A549 (cell line): ENCODE data around the gene MLKL. TPM values are rescaled to one million over a fixed set of nuclear protein-coding genes. Genes with fewer than 3 reads are reported as not detected.

Experiments
- ATAC-seq, 2 experiments: fragments of 200-7000 bp in 1 of 2; fragments of >200 bp in 1 of 2; cut with Nextera tagmentation in 1 of 2; cut with Tn5 transposase in 1 of 2; 3 replicates each; pipeline versions ENCODE4 v1.8.0 to v1.9.1; 2018 to 2020; ENCODE audit warnings: mild to moderate bottlenecking in 1 of 2, moderate library complexity in 1 of 2
- CTCF ChIA-PET: fragments of 300-600 bp; sonication (Branson Sonifier 250); formaldehyde crosslinking; extraction: SDS; loops from one replicate; lab custom pipeline; 2021; ENCODE audit warnings: antibody characterized with exemption, inconsistent platforms; lab: Yijun Ruan, JAX
- POLR2A ChIA-PET: fragments of 350-600 bp; formaldehyde crosslinking; extraction: SDS; loops from one replicate; lab custom pipeline; 2021; ENCODE audit warnings: antibody characterized with exemption, inconsistent platforms; lab: Yijun Ruan, JAX
- DNase-seq, 2 experiments: peaks; one replicate each; pipeline versions ENCODE4 v3.0.0 to v3.0.0-alpha.2; 2011 to 2016; ENCODE audit warnings: low read depth in 1 of 2, low spot score in 1 of 2
- FAIRE-seq: peaks from 2 replicates; lab custom pipeline; 2011; peaks lifted over from hg19 to GRCh38; lab: Jason Lieb, UNC
- H3K27ac ChIP-seq, 2 experiments: fragments of >200 bp; sonication (Bioruptor Twin); formaldehyde crosslinking; 3 replicates each; pipeline ENCODE4 v1.5.1; 2016 to 2017
- H3K4me1 ChIP-seq: fragments of >200 bp; sonication (Bioruptor Twin); formaldehyde crosslinking; 3 replicates; pipeline ENCODE4 v1.6.1; 2016
- H3K4me2 ChIP-seq: fragments of >200 bp; sonication (Bioruptor Twin); formaldehyde crosslinking; 3 replicates; pipeline ENCODE4 v1.6.1; 2016
- H3K4me3 ChIP-seq: fragments of >200 bp; sonication (Bioruptor Twin); formaldehyde crosslinking; 3 replicates; pipeline ENCODE4 v1.5.1; 2016
- H3K9me3 ChIP-seq: fragments of >200 bp; sonication (Bioruptor Twin); formaldehyde crosslinking; 3 replicates; pipeline ENCODE4 v1.6.1; 2016
- CBX8 ChIP-seq: fragments of 200-600 bp; sonication (generic); IDR thresholded peaks from 2 replicates; pipeline ENCODE4 v1.6.1; 2016
- CTCF ChIP-seq: fragments of >200 bp; sonication (Bioruptor Twin); formaldehyde crosslinking; IDR thresholded peaks from 3 replicates; pipeline ENCODE4 v1.5.1; 2016
- EHF ChIP-seq: fragments of 250-450 bp; sonication (Bioruptor Pico); IDR thresholded peaks from 2 replicates; pipeline ENCODE4 v1.5.0; 2020; ENCODE audit warnings: mild to moderate bottlenecking
- GATA3 ChIP-seq: IDR thresholded peaks from 2 replicates; pipeline ENCODE4 v1.6.1; 2012; ENCODE audit warnings: borderline replicate concordance
- HDAC2 ChIP-seq: fragments of 200-600 bp; sonication (generic); IDR thresholded peaks from 2 replicates; pipeline ENCODE4 v1.6.1; 2016
- HEYL ChIP-seq: fragments of 250-450 bp; sonication (Bioruptor Pico); IDR thresholded peaks from 2 replicates; pipeline ENCODE4 v1.8.0; 2021; ENCODE audit warnings: mild to moderate bottlenecking, moderate library complexity
- HOXB13 ChIP-seq: fragments of 250-450 bp; sonication (Bioruptor Pico); IDR thresholded peaks from 2 replicates; pipeline ENCODE4 v1.5.0; 2020; ENCODE audit warnings: low read depth, mild to moderate bottlenecking, moderate library complexity
- KDM1A ChIP-seq: fragments of 200-600 bp; sonication (generic); IDR thresholded peaks from 2 replicates; pipeline ENCODE4 v1.6.1; 2016; ENCODE audit warnings: low read depth, mild to moderate bottlenecking
- MAFK ChIP-seq: fragments of 450-650 bp; IDR thresholded peaks from 2 replicates; pipeline ENCODE4 v1.6.1; 2014; ENCODE audit not compliant: partially characterized antibody
- MAX ChIP-seq: IDR thresholded peaks from 2 replicates; pipeline ENCODE4 v1.6.1; 2012
- MAZ ChIP-seq: fragments of 150-350 bp; IDR thresholded peaks from 2 replicates; pipeline ENCODE4 v1.6.1; 2014; ENCODE audit warnings: antibody characterized with exemption, low read depth, low read length, borderline replicate concordance
- MYC ChIP-seq: IDR thresholded peaks from 2 replicates; pipeline ENCODE4 v1.6.1; 2012; ENCODE audit warnings: mild to moderate bottlenecking, inconsistent platforms, low read length, improper control_type of control experiment, borderline replicate concordance
- NFE2L2 ChIP-seq: fragments of 150-350 bp; conservative IDR thresholded peaks from 2 replicates; pipeline ENCODE4 v1.6.1; 2014; ENCODE audit warnings: low read length
- NPAS2 ChIP-seq: fragments of 250-450 bp; sonication (Bioruptor Pico); IDR thresholded peaks from 2 replicates; pipeline ENCODE4 v1.8.0; 2022; ENCODE audit warnings: mild to moderate bottlenecking, moderate library complexity, borderline replicate concordance
- PHF8 ChIP-seq: fragments of 200-600 bp; sonication (generic); IDR thresholded peaks from 2 replicates; pipeline ENCODE4 v1.6.1; 2016; ENCODE audit warnings: low read depth, mild to moderate bottlenecking, antibody characterized with exemption, moderate library complexity, borderline replicate concordance
- POLR2A ChIP-seq: IDR thresholded peaks from 2 replicates; pipeline ENCODE4 v1.6.1; 2012; ENCODE audit warnings: mild to moderate bottlenecking, low read length
- RARB ChIP-seq: fragments of 250-450 bp; sonication (Bioruptor Pico); IDR thresholded peaks from 2 replicates; pipeline ENCODE4 v1.8.0; 2021; ENCODE audit warnings: mild to moderate bottlenecking, moderate library complexity
- RNF2 ChIP-seq: fragments of 200-600 bp; sonication (generic); IDR thresholded peaks from 2 replicates; pipeline ENCODE4 v1.6.1; 2016; ENCODE audit warnings: low read depth, mild to moderate bottlenecking, antibody characterized with exemption, moderate library complexity, borderline replicate concordance
- TFCP2L1 ChIP-seq: fragments of 250-450 bp; sonication (Bioruptor Pico); IDR thresholded peaks from 2 replicates; pipeline ENCODE4 v1.5.0; 2021; ENCODE audit warnings: mild to moderate bottlenecking
- WGBS: methylation state at CpG from one replicate; pipeline ENCODE4 v1.1.6; 2017; ENCODE audit errors: missing lambda C conversion rate; 5-methylcytosine and 5-hydroxymethylcytosine counted together
- polyA plus RNA-seq, 4 experiments: library from polyadenylated mRNA; depleted of rRNA in 3 of 4; stranded (reverse); fragments of >200 nt; fragmentation: RNase III in 1 of 4; extraction: RNeasy Plus Mini Kit Qiagen cat#74134 plus additional on column Dnase treatment in 1 of 4; gene quantifications; 2 replicates in 3 of 4; 3 replicates in 1 of 4; pipeline ENCODE4 v1.2.3, GENCODE V29; 2011 to 2017
- TF ChIP-seq, protein P1 (sequence below): fragments of >200 bp; sonication (Bioruptor Twin); formaldehyde crosslinking; IDR thresholded peaks from 2 replicates; pipeline ENCODE4 v1.6.1; 2016
- TF ChIP-seq, protein P2 (sequence below): fragments of 200-600 bp; sonication (generic); IDR thresholded peaks from 2 replicates; pipeline ENCODE4 v1.6.1; 2016; ENCODE audit warnings: antibody characterized with exemption, mild to moderate bottlenecking, moderate library complexity

The MLKL gene
- polyA plus RNA-seq, 2 of the 4 experiments (the other 2 are of a cell fraction): 12.6 to 17.9 TPM

DNA sequence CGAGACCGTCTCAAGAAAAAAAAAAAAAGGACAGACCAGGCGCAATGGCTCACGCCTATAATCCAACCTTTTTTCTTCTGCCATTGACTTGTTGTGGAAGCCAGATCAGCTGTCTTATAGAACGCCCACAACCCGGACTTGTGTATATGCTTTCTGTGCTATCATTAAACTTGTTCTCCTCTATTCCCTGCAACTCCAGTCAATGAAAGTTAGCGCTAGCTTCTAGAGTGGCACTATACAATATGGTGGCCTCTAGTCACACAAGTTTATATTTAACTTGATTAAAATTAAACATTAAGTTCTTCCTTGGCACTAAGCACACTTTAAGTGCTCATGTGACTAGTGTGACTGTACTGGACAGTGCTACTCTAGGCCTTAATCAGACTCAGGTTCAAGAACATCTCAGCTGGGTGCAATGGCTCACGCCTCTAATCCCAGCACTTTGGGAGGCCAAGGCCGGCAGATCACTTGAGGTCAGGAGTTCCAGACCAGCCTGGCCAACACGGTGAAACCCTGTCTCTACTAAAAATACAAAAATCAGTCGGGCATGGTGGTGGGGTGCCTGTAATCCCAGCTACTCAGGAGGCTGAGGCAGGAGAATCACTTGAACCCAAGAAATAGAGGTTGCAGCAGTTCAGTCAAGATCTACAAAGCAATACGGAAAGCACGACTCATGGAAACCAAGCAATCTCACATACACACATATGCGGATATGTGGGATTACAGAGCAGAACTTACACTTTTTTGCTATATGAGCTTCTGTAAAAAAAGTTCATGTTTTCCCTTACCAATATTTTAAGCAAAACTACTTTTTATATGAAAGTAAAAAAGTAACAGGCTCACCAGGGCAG lies 74.9 kb downstream of the MLKL start:
- no peak for ATAC-seq
- ChIA-PET CTCF (interaction anchor here (0.6 to 4.7 kb wide), 10 partner anchors 8 to 316 kb away, joined by 3 to 31 read pairs (median 4); no protein-coding TSS in a partner anchor), POLR2A (interaction anchor here (1.1 kb wide), 1 partner anchor 19 kb away, joined by 4 read pairs; the partner anchor contains the start of gene GLG1)
- no peaks in the 10 kb centered on the region for H3K4me1 ChIP-seq
- no peaks in the 10 kb centered on the region for H3K9me3 ChIP-seq
- H3K4me3 ChIP-seq: no peak overlapping the region
- no peak overlapping the region for H3K27ac ChIP-seq
- WGBS: 88% methylated on average over 14 of the region's 14 CpGs
- no peak for DNase-seq
- FAIRE-seq: no peak
- TF ChIP-seq MAFK (no peak), HEYL (no peak), KDM1A (no peak), NPAS2 (CRISPR knock-in tag) (no peak), GATA3 (no peak), RNF2 (no peak), HDAC2 (no peak), MYC (no peak), CTCF (no peak), MAZ (no peak), POLR2A (no peak), CBX8 (no peak), EHF (CRISPR knock-in tag) (no peak)
- TF ChIP-seq, protein P1, sequence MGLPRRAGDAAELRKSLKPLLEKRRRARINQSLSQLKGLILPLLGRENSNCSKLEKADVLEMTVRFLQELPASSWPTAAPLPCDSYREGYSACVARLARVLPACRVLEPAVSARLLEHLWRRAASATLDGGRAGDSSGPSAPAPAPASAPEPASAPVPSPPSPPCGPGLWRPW: no peak
- TF ChIP-seq, protein P2, sequence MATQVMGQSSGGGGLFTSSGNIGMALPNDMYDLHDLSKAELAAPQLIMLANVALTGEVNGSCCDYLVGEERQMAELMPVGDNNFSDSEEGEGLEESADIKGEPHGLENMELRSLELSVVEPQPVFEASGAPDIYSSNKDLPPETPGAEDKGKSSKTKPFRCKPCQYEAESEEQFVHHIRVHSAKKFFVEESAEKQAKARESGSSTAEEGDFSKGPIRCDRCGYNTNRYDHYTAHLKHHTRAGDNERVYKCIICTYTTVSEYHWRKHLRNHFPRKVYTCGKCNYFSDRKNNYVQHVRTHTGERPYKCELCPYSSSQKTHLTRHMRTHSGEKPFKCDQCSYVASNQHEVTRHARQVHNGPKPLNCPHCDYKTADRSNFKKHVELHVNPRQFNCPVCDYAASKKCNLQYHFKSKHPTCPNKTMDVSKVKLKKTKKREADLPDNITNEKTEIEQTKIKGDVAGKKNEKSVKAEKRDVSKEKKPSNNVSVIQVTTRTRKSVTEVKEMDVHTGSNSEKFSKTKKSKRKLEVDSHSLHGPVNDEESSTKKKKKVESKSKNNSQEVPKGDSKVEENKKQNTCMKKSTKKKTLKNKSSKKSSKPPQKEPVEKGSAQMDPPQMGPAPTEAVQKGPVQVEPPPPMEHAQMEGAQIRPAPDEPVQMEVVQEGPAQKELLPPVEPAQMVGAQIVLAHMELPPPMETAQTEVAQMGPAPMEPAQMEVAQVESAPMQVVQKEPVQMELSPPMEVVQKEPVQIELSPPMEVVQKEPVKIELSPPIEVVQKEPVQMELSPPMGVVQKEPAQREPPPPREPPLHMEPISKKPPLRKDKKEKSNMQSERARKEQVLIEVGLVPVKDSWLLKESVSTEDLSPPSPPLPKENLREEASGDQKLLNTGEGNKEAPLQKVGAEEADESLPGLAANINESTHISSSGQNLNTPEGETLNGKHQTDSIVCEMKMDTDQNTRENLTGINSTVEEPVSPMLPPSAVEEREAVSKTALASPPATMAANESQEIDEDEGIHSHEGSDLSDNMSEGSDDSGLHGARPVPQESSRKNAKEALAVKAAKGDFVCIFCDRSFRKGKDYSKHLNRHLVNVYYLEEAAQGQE: no peak
- H3K4me2 ChIP-seq: no peak overlapping the region

- Histone ChIP-seq H3K4me2 (no peak overlapping the region), H3K27ac (no peak overlapping the region), H3K4me3 (no peak overlapping the region), H3K9me3 (no peaks in the 10 kb centered on the region), H3K4me1 (no peaks in the 10 kb centered on the region)
- ATAC-seq (peak in 1 of 2 experiments; percentile 20; a peak in 3 of 6 replicates), FAIRE-seq (no peak), DNase-seq (no peak)
- ChIA-PET POLR2A (no interaction called here), CTCF (interaction anchor here (0.6 to 4.7 kb wide), 10 partner anchors 10 to 318 kb away, joined by 3 to 31 read pairs (median 6); no protein-coding TSS in a partner anchor)
- WGBS: 95% methylated on average over 6 of the region's 6 CpGs
- TF ChIP-seq NFE2L2 (no peak), HOXB13 (CRISPR knock-in tag) (no peak), PHF8 (no peak), MAX (no peak), RARB (CRISPR knock-in tag) (no peak), HDAC2 (no peak), CTCF (no peak), TFCP2L1 (CRISPR knock-in tag) (no peak), NPAS2 (CRISPR knock-in tag) (no peak), POLR2A (no peak)
Observed at GRCh38 chr16:74623839-74624235, 76.8 kb downstream of the MLKL start.
